Loucy (cell line): ENCODE data around the gene MOGAT1.
A peak's percentile ranks its signal among the peaks of the same experiment; 100 is the strongest.

ENCODE experiments used
- H2AFZ ChIP-seq: fragments of 200-600 bp; sonication (generic); 2 replicates; pipeline ENCODE4 v1.6.0; 2016; ENCODE audit warnings: antibody characterized with exemption, mild to moderate bottlenecking, low read length, moderate library complexity
- H3F3A ChIP-seq: fragments of 200-600 bp; 2 replicates; pipeline ENCODE4 v1.6.0; 2016; ENCODE audit warnings: antibody characterized with exemption, low read depth, mild to moderate bottlenecking
- H3K27me3 ChIP-seq: fragments of 200-600 bp; sonication (generic); 2 replicates; pipeline ENCODE4 v1.6.1; 2014; ENCODE audit warnings: low read length, mild to moderate bottlenecking; ENCODE audit not compliant: insufficient read depth, poor library complexity, severe bottlenecking
- H3K36me3 ChIP-seq: fragments of 200-600 bp; sonication (generic); 2 replicates; pipeline ENCODE4 v1.6.1; 2016; ENCODE audit warnings: low read length; ENCODE audit not compliant: insufficient read depth
- H3K4me1 ChIP-seq: fragments of 200-600 bp; sonication (generic); 2 replicates; pipeline ENCODE4 v1.5.1; 2014; ENCODE audit warnings: low read length, mild to moderate bottlenecking; ENCODE audit not compliant: insufficient read depth, poor library complexity, severe bottlenecking
- H3K4me2 ChIP-seq: fragments of 200-600 bp; sonication (generic); 2 replicates; pipeline ENCODE4 v1.6.0; 2014; ENCODE audit warnings: antibody characterized with exemption, low read length, low read depth, mild to moderate bottlenecking; ENCODE audit not compliant: poor library complexity, severe bottlenecking
- H3K4me3 ChIP-seq: fragments of 200-600 bp; sonication (generic); 2 replicates; pipeline ENCODE4 v1.5.1; 2014; ENCODE audit warnings: low read length, mild to moderate bottlenecking, mixed read lengths; ENCODE audit not compliant: poor library complexity, severe bottlenecking
- H3K79me2 ChIP-seq: fragments of 200-600 bp; sonication (generic); 2 replicates; pipeline ENCODE4 v1.6.1; 2014; ENCODE audit warnings: low read length; ENCODE audit not compliant: insufficient read depth
- H3K9ac ChIP-seq: fragments of 200-600 bp; sonication (generic); 2 replicates; pipeline ENCODE4 v1.6.0; 2014; ENCODE audit warnings: mild to moderate bottlenecking, low read depth, low read length, moderate library complexity; ENCODE audit not compliant: poor library complexity, severe bottlenecking
- H3K9me2 ChIP-seq: fragments of 200-600 bp; sonication (generic); replicated peaks from 2 replicates; pipeline ENCODE4 v1.6.1; 2016; ENCODE audit warnings: low read depth, low read length, mixed read lengths
- H3K9me3 ChIP-seq: fragments of 200-600 bp; sonication (generic); 2 replicates; pipeline ENCODE4 v1.6.1; 2014; ENCODE audit warnings: mild to moderate bottlenecking, antibody characterized with exemption, low read length, low read depth; ENCODE audit not compliant: insufficient read depth
- H4K20me1 ChIP-seq: fragments of 200-600 bp; sonication (generic); 2 replicates; pipeline ENCODE4 v1.6.0; 2014; ENCODE audit warnings: antibody characterized with exemption, low read length, mild to moderate bottlenecking; ENCODE audit not compliant: insufficient read depth, poor library complexity, severe bottlenecking
- CTCF ChIP-seq: fragments of 200-600 bp; sonication (generic); conservative IDR thresholded peaks from 2 replicates; pipeline ENCODE4 v1.5.1; 2014; ENCODE audit warnings: mild to moderate bottlenecking, antibody characterized with exemption, low read length
- EZH2phosphoT487 ChIP-seq: fragments of 200-600 bp; IDR thresholded peaks from 2 replicates; pipeline ENCODE4 v1.6.1; 2018; ENCODE audit warnings: antibody characterized with exemption, mild to moderate bottlenecking, moderate library complexity, borderline replicate concordance

MOGAT1 gene

GRCh38 chr2:222708274-222708710 lies 36.8 kb downstream of the MOGAT1 start:
- no peaks in the 10 kb centered on the region for H3K9me3 ChIP-seq
- H3K9me2 ChIP-seq = no peaks in the 10 kb centered on the region
- no peak overlapping the region for H3K4me3 ChIP-seq
- TF ChIP-seq EZH2phosphoT487 (no peak), CTCF (peak; percentile 91)
- H2AFZ ChIP-seq = no peak overlapping the region
- H3K27me3 ChIP-seq = no peaks in the 10 kb centered on the region
- peaks cover 4% of the 10 kb centered on the region for H3K4me1 ChIP-seq
- no peaks in the 10 kb centered on the region for H3K79me2 ChIP-seq
- H3K4me2 ChIP-seq = no peak overlapping the region
- no peaks in the 10 kb centered on the region for H4K20me1 ChIP-seq
- no peak overlapping the region for H3K9ac ChIP-seq
- no peaks in the 10 kb centered on the region for H3K36me3 ChIP-seq
- no peaks in the 10 kb centered on the region for H3F3A ChIP-seq

- H3K79me2 ChIP-seq = no peaks in the 10 kb centered on the region
- no peak overlapping the region for H3K4me3 ChIP-seq
- H3K4me2 ChIP-seq = no peak overlapping the region
- H3K9me2 ChIP-seq = no peaks in the 10 kb centered on the region
- no peaks in the 10 kb centered on the region for H3K27me3 ChIP-seq
- H3K9ac ChIP-seq = no peak overlapping the region
- H3K36me3 ChIP-seq = no peaks in the 10 kb centered on the region
- no peaks in the 10 kb centered on the region for H3F3A ChIP-seq
- no peaks in the 10 kb centered on the region for H4K20me1 ChIP-seq
- TF ChIP-seq CTCF = no peak
- TF ChIP-seq EZH2phosphoT487 = no peak
- H3K9me3 ChIP-seq = no peaks in the 10 kb centered on the region
- H2AFZ ChIP-seq = peak overlapping the region; percentile 61
- H3K4me1 ChIP-seq = peaks cover 4% of the 10 kb centered on the region
Measured at GRCh38 chr2:222709191-222709891, 37.9 kb downstream of the MOGAT1 start.

GRCh38 chr2:222710736-222711135 lies 39.3 kb downstream of the MOGAT1 start:
- Histone ChIP-seq H2AFZ (no peak overlapping the region), H3K9me3 (no peaks in the 10 kb centered on the region), H3K27me3 (no peaks in the 10 kb centered on the region), H4K20me1 (no peaks in the 10 kb centered on the region), H3F3A (no peaks in the 10 kb centered on the region), H3K79me2 (no peaks in the 10 kb centered on the region), H3K36me3 (no peaks in the 10 kb centered on the region), H3K9ac (no peak overlapping the region), H3K9me2 (no peaks in the 10 kb centered on the region), H3K4me3 (no peak overlapping the region), H3K4me2 (no peak overlapping the region), H3K4me1 (peaks cover 4% of the 10 kb centered on the region)
- no peak for TF ChIP-seq CTCF
- no peak for TF ChIP-seq EZH2phosphoT487
